H9 (cell line): Measurements from ENCODE around the gene CLDN2. TPM values are rescaled to one million over a fixed set of nuclear protein-coding genes. Genes with fewer than 3 reads are reported as not detected.
A peak's percentile ranks its signal among the peaks of the same experiment; 100 is the strongest.

Source experiments
- DNase-seq: peaks from one replicate; pipeline ENCODE4 v3.0.0-alpha.2; 2017
- H2AFZ ChIP-seq: one replicate; pipeline ENCODE4 v1.6.1; 2013; ENCODE audit warnings: mild to moderate bottlenecking, low read length, control low read depth, moderate library complexity
- H2AK5ac ChIP-seq: 2 replicates; pipeline ENCODE4 v1.6.1; 2013; ENCODE audit warnings: low read length, control low read depth, mixed read lengths; ENCODE audit not compliant: insufficient read length
- H2BK120ac ChIP-seq: one replicate; pipeline ENCODE4 v1.6.1; 2013; ENCODE audit warnings: low read depth, mild to moderate bottlenecking, low read length, control low read depth, inconsistent platforms; ENCODE audit not compliant: poor library complexity, severe bottlenecking
- H2BK12ac ChIP-seq: 2 replicates; pipeline ENCODE4 v1.6.1; 2013; ENCODE audit warnings: low read length, control low read depth, mixed read lengths, low read depth; ENCODE audit not compliant: insufficient read length
- H2BK15ac ChIP-seq: 2 replicates; pipeline ENCODE4 v1.6.1; 2013; ENCODE audit warnings: low read depth, low read length, control low read depth
- H2BK20ac ChIP-seq: one replicate; pipeline ENCODE4 v1.6.1; 2013; ENCODE audit warnings: low read depth, mild to moderate bottlenecking, low read length, control low read depth, inconsistent platforms; ENCODE audit not compliant: poor library complexity, severe bottlenecking
- H2BK5ac ChIP-seq: 2 replicates; pipeline ENCODE4 v1.6.1; 2013; ENCODE audit warnings: low read length, control low read depth, mixed read lengths; ENCODE audit not compliant: insufficient read length
- H3K14ac ChIP-seq: 2 replicates; pipeline ENCODE4 v1.6.1; 2013; ENCODE audit warnings: low read length, control low read depth; ENCODE audit not compliant: insufficient read depth
- H3K18ac ChIP-seq: 2 replicates; pipeline ENCODE4 v1.6.1; 2013; ENCODE audit warnings: low read depth, mild to moderate bottlenecking, mixed read lengths, low read length, control low read depth; ENCODE audit not compliant: insufficient read length
- H3K23ac ChIP-seq: 2 replicates; pipeline ENCODE4 v1.6.1; 2013; ENCODE audit warnings: low read length, control low read depth, mixed read lengths, low read depth; ENCODE audit not compliant: insufficient read length
- H3K23me2 ChIP-seq: 2 replicates; pipeline ENCODE4 v1.6.1; 2013; ENCODE audit warnings: low read depth, mild to moderate bottlenecking, mixed read lengths, low read length, control low read depth; ENCODE audit not compliant: insufficient read length, poor library complexity, severe bottlenecking
- H3K27ac ChIP-seq: 2 replicates; pipeline ENCODE4 v1.5.1; 2013; ENCODE audit warnings: low read length, control low read depth, mixed read lengths, low read depth; ENCODE audit not compliant: insufficient read length
- H3K27me3 ChIP-seq: 2 replicates; pipeline ENCODE4 v1.6.1; 2013; ENCODE audit warnings: low read length, control low read depth, inconsistent platforms; ENCODE audit not compliant: insufficient read depth
- H3K4ac ChIP-seq: 2 replicates; pipeline ENCODE4 v1.6.1; 2013; ENCODE audit warnings: low read depth, mild to moderate bottlenecking, control low read depth, inconsistent platforms, low read length, moderate library complexity
- H3K4me1 ChIP-seq: 2 replicates; pipeline ENCODE4 v1.6.1; 2013; ENCODE audit warnings: low read length, control low read depth, inconsistent platforms; ENCODE audit not compliant: insufficient read depth
- H3K4me2 ChIP-seq: 2 replicates; pipeline ENCODE4 v1.6.1; 2013; ENCODE audit warnings: low read length, control low read depth, mixed read lengths; ENCODE audit not compliant: insufficient read length, insufficient read depth
- H3K56ac ChIP-seq: 2 replicates; pipeline ENCODE4 v1.6.1; 2013; ENCODE audit warnings: low read depth, mild to moderate bottlenecking, mixed read lengths, low read length, control low read depth; ENCODE audit not compliant: insufficient read length
- H3K79me1 ChIP-seq: 2 replicates; pipeline ENCODE4 v1.6.1; 2013; ENCODE audit warnings: low read depth, mild to moderate bottlenecking, moderate library complexity, low read length, control low read depth, inconsistent platforms; ENCODE audit not compliant: insufficient read depth, poor library complexity, severe bottlenecking
- H3K79me2 ChIP-seq: 2 replicates; pipeline ENCODE4 v1.6.1; 2013; ENCODE audit warnings: low read length, control low read depth, inconsistent platforms; ENCODE audit not compliant: insufficient read depth
- H3K9ac ChIP-seq: 2 replicates; pipeline ENCODE4 v1.6.1; 2013; ENCODE audit warnings: low read length, control low read depth, mixed read lengths; ENCODE audit not compliant: insufficient read length; ENCODE audit errors: extremely low read depth
- H3K9me3 ChIP-seq: one replicate; pipeline ENCODE4 v1.6.1; 2013; ENCODE audit warnings: low read depth, low read length, inconsistent platforms; ENCODE audit not compliant: control insufficient read depth
- H3T11ph ChIP-seq: one replicate; pipeline ENCODE4 v1.6.1; 2013; ENCODE audit warnings: mild to moderate bottlenecking, low read length, control low read depth, inconsistent platforms
- H4K20me1 ChIP-seq: one replicate; pipeline ENCODE4 v1.6.1; 2013; ENCODE audit not compliant: control insufficient read depth, insufficient read length, insufficient read depth
- H4K5ac ChIP-seq: 2 replicates; pipeline ENCODE4 v1.6.1; 2013; ENCODE audit warnings: low read depth, mild to moderate bottlenecking, mixed read lengths, low read length, control low read depth; ENCODE audit not compliant: insufficient read length
- H4K8ac ChIP-seq: replicated peaks from 2 replicates; pipeline ENCODE4 v1.6.1; 2013; ENCODE audit warnings: low read length, control low read depth, mixed read lengths, low read depth; ENCODE audit not compliant: insufficient read length
- H4K91ac ChIP-seq: 2 replicates; pipeline ENCODE4 v1.6.1; 2013; ENCODE audit warnings: low read depth, mild to moderate bottlenecking, moderate library complexity, mixed read lengths, low read length, control low read depth; ENCODE audit not compliant: insufficient read length
- H3K27ac Mint-ChIP-seq, 3 experiments: 2 replicates in 2 of 3; 3 replicates in 1 of 3; pipeline ENCODE4 v1.8.0; 2020 to 2021; ENCODE audit warnings: mixed read lengths in 3 of 3, mild to moderate bottlenecking in 1 of 3, moderate library complexity in 1 of 3
- H3K27me3 Mint-ChIP-seq: 2 replicates; pipeline ENCODE4 v1.8.0; 2021; ENCODE audit warnings: low read depth, mild to moderate bottlenecking, moderate library complexity, mixed read lengths
- H3K36me3 Mint-ChIP-seq, 3 experiments: 2 replicates in 2 of 3; 3 replicates in 1 of 3; pipeline ENCODE4 v1.8.0; 2020 to 2021; ENCODE audit warnings: low read depth in 3 of 3, mixed read lengths in 3 of 3; ENCODE audit not compliant: insufficient read depth in 1 of 3
- H3K4me1 Mint-ChIP-seq, 2 experiments: 2 replicates each; pipeline ENCODE4 v1.8.0; 2020; ENCODE audit warnings: mixed read lengths in 2 of 2
- H3K4me3 Mint-ChIP-seq, 2 experiments: 2 replicates in 1 of 2; 3 replicates in 1 of 2; pipeline ENCODE4 v1.8.0; 2020 to 2021; ENCODE audit warnings: mild to moderate bottlenecking in 2 of 2, mixed read lengths in 2 of 2, moderate library complexity in 1 of 2
- H3K9me3 Mint-ChIP-seq, 2 experiments: 2 replicates in 1 of 2; 3 replicates in 1 of 2; pipeline ENCODE4 v1.8.0; 2020; ENCODE audit warnings: mild to moderate bottlenecking in 2 of 2, mixed read lengths in 2 of 2, moderate library complexity in 1 of 2
- WGBS: extraction: QIAGEN DNeasy Blood & Tissue Kit; methylation state at CpG from one replicate; pipeline ENCODE4 v1.1.7; 2013; ENCODE audit warnings: missing lambda C conversion rate, low lambda C conversion rate, mixed read lengths; ENCODE audit not compliant: insufficient read length; ENCODE audit errors: extremely low coverage; 5-methylcytosine and 5-hydroxymethylcytosine counted together
- total RNA-seq: library from RNA; stranded (reverse); gene quantifications from 2 replicates; pipeline ENCODE4 v1.2.1, GENCODE V29; 2021
- TF ChIP-seq, protein P1 (sequence below): fragments of 200-600 bp; sonication (generic); conservative IDR thresholded peaks from 3 replicates; pipeline ENCODE4 v1.8.0; 2021; ENCODE audit warnings: antibody characterized with exemption, mild to moderate bottlenecking

The CLDN2 gene
- total RNA-seq, 1 experiment from 2014 or later: not detected

DNA sequence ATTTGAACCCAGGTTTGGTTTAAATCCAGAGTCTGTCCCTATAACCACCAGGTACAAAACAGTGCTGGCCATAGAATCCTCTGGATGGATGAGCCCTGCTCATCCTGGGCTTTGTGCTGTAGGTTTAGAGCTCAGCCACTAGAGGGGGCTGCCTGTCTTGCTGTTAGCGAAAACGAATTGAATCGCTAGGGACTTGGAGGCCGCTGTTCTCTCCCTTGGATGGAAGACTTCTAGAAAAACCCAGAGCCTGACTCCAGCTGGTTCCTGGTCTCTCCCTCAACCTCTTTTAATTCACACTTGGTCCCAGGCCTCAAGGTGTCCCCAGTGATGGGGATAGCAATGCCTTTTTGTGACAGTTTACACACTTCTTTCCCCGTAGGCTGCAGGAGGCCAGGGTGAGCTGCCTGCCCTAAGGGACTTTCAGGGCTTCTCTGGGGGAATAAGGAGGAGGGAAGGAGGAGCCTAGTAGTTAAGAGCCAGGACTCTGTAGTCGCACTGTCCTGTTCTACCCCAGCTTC is 25.8 kb upstream of the CLDN2 start:
- Histone ChIP-seq H3K9me3 (no peaks in the 10 kb centered on the region), H3K56ac (no peak overlapping the region), H3K9ac (no peak overlapping the region), H3K14ac (no peak overlapping the region), H2AFZ (no peak overlapping the region), H4K20me1 (no peaks in the 10 kb centered on the region), H2BK5ac (no peak overlapping the region), H3K23ac (no peak overlapping the region), H3K27me3 (no peaks in the 10 kb centered on the region), H4K5ac (no peak overlapping the region), H3K23me2 (no peaks in the 10 kb centered on the region), H3T11ph (no peak overlapping the region), H2BK20ac (no peak overlapping the region), H4K8ac (no peak overlapping the region), H3K79me2 (no peaks in the 10 kb centered on the region), H3K27ac (no peak overlapping the region), H3K4ac (no peak overlapping the region), H3K4me1 (no peaks in the 10 kb centered on the region), H3K4me2 (no peak overlapping the region), H4K91ac (no peak overlapping the region), H2BK15ac (no peak overlapping the region), H2BK12ac (no peak overlapping the region), H3K79me1 (no peaks in the 10 kb centered on the region), H2AK5ac (no peak overlapping the region), H2BK120ac (no peak overlapping the region), H3K18ac (no peak overlapping the region)
- TF ChIP-seq, protein P1, sequence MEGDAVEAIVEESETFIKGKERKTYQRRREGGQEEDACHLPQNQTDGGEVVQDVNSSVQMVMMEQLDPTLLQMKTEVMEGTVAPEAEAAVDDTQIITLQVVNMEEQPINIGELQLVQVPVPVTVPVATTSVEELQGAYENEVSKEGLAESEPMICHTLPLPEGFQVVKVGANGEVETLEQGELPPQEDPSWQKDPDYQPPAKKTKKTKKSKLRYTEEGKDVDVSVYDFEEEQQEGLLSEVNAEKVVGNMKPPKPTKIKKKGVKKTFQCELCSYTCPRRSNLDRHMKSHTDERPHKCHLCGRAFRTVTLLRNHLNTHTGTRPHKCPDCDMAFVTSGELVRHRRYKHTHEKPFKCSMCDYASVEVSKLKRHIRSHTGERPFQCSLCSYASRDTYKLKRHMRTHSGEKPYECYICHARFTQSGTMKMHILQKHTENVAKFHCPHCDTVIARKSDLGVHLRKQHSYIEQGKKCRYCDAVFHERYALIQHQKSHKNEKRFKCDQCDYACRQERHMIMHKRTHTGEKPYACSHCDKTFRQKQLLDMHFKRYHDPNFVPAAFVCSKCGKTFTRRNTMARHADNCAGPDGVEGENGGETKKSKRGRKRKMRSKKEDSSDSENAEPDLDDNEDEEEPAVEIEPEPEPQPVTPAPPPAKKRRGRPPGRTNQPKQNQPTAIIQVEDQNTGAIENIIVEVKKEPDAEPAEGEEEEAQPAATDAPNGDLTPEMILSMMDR: peak; percentile 78
- peak; percentile 71 for DNase-seq
- Mint-ChIP-seq H3K36me3 (no peaks in the 10 kb centered on the region), H3K9me3 (peaks cover 0 to 54% of the 10 kb centered on the region in 2 experiments; a peak in 2 of 5 replicates), H3K27me3 (peaks cover 2% of the 10 kb centered on the region), H3K4me3 (no peak overlapping the region), H3K27ac (no peak overlapping the region), H3K4me1 (peaks cover 8 to 14% of the 10 kb centered on the region in 2 experiments)
- WGBS: no CpG with 5 or more reads among the region's 6 CpGs
